CD4-positive, alpha-beta T cell treated with Interleukin-4 for 1 hour (primary cell): ENCODE results near the gene GNPDA1.
A peak's percentile ranks its signal among the peaks of the same experiment; 100 is the strongest.

Experiments
- DNase-seq, 2 donors: peaks; one replicate each; pipeline ENCODE4 v3.0.0-alpha.2; 2020 to 2022

Gene GNPDA1

GRCh38 chr5:142020122-142020659 is 7.4 kb upstream of the GNPDA1 start:
- no peak for DNase-seq

- DNase-seq, result peak in 1 of 2 donors; percentile 25
Observed at GRCh38 chr5:142017832-142018427, 5.1 kb upstream of the GNPDA1 start.

- peak in 1 of 2 donors; percentile 43 for DNase-seq
Observed at GRCh38 chr5:142016556-142016955, 3.7 kb upstream of the GNPDA1 start.

- DNase-seq, result peak; percentile 60 to 75
Observed at GRCh38 chr5:142015781-142016533, 3.1 kb upstream of the GNPDA1 start.

- DNase-seq, result peak; percentile 18 to 80
Observed at GRCh38 chr5:142014911-142015584, 2.2 kb upstream of the GNPDA1 start.

GRCh38 chr5:142013734-142014521 is 1.1 kb upstream of the GNPDA1 start:
- no peak for DNase-seq

GRCh38 chr5:142012186-142012785 is 541 bp downstream of the GNPDA1 start:
- DNase-seq, result peak; percentile 48 to 50

- no peak for DNase-seq
Observed at GRCh38 chr5:142011572-142012185, 1.1 kb downstream of the GNPDA1 start.

- DNase-seq, result no peak
Observed at GRCh38 chr5:142009886-142010285, 2.9 kb downstream of the GNPDA1 start.

GRCh38 chr5:142008813-142009212 is 4.0 kb downstream of the GNPDA1 start:
- DNase-seq, result no peak

GRCh38 chr5:142007237-142007544 is 5.6 kb downstream of the GNPDA1 start:
- DNase-seq, result no peak

- DNase-seq, result peak in 1 of 2 donors; percentile 44
Observed at GRCh38 chr5:142006363-142007236, 6.2 kb downstream of the GNPDA1 start.

GRCh38 chr5:142003266-142003800 is 9.5 kb downstream of the GNPDA1 start:
- DNase-seq, result no peak

- peak in 1 of 2 donors; percentile 18 for DNase-seq
Observed at GRCh38 chr5:142000704-142001484, 11.9 kb downstream of the GNPDA1 start.

GRCh38 chr5:142000173-142000572 is 12.7 kb downstream of the GNPDA1 start:
- no peak for DNase-seq

- DNase-seq, result no peak
Observed at GRCh38 chr5:141997358-141997960, 15.4 kb downstream of the GNPDA1 start.

GRCh38 chr5:141995656-141996055 is 17.2 kb downstream of the GNPDA1 start:
- DNase-seq, result no peak

GRCh38 chr5:141994511-141995136 is 18.2 kb downstream of the GNPDA1 start:
- DNase-seq, result no peak
